Measurements from ENCODE around the gene MOB3C. TPM values are rescaled to one million over a fixed set of nuclear protein-coding genes. Genes with fewer than 3 reads are reported as not detected.
A peak's percentile ranks its signal among the peaks of the same experiment; 100 is the strongest.

Gene MOB3C
- total and polyA plus RNA-seq, 2 of the 4 experiments (the other 2 are of a cell fraction) = 7.3 to 9.0 TPM

DNA sequence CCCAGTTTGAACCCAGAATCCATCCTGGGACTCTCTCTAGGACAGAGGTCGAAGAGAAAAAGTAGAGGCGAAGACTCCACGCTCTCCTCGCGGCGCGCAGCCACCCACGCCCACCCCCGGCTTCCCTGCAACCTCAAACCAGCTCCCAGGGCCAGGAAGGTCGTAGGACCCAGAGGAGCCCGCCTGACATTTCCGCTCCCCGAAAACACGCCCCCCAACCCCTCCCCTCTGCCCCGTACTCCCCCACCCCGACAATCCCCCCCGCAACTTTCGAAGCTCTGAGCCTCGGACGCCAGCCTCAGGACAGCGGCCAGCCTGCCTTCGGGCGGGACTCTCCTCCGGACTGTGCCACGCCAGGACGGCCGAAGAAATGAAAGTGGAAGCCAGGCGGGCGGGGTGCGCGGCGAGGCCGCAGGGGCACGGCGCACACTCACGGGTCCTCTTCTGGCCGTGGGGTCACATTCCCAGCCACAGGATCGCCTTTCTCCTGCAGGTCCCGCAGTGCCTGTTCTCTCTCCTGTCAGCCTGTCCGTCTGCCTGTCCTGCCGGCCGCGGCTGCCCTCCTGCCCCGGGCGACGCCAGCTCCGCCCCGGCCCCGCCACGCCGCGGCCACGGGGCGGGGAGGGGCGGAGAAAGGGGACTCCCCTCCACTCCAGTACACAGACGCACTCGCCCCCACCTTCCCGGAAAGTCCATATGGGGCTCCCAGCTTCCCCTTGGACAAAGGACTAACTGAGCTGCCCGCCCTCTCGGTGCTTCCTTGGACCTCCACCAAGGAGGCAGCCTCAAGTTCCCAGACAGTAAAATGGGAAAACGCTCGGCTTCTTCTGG is at the start of gene MOB3C (continued):
- TF ChIP-seq MAZ (IDR thresholded peaks at IDR 0.05; ENCODE audit: borderline replicate concordance, low read depth, low read length) (peak; percentile 99), BHLHE40 (IDR thresholded peaks at IDR 0.05; ENCODE audit: low read depth, low read length) (no peak; the same call in 1 of the 2 replicates), RCOR1 (IDR thresholded peaks at IDR 0.05; ENCODE audit: insufficient replicate concordance, low read length) (peak; percentile 8), MXI1 (IDR thresholded peaks at IDR 0.05; ENCODE audit: borderline replicate concordance, low read depth, low read length) (peak; percentile 80), RAD21 (IDR thresholded peaks at IDR 0.05; ENCODE audit: low read length) (no peak)

DNA sequence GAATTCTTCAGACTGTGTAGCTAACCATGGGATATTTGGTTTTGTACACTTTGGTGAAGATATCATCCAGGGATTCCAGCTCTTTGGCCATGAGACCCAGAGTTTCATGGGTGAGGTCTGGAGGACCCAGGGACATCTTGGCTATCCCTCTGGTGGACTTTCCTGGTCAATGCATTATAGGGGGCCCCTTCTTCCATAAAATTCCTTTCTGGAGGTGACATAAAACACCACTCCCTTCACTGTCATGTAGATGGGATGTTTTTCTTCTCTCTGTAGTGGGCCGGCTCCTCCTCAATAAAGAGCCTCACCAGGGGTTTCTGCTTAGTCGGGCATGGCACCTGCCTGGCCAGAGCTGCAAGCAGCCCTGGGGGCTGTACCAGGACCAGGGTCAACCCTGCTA is 49.4 kb upstream of the MOB3C start:
- no peaks in the 10 kb centered on the region for H4K20me1 ChIP-seq (ENCODE audit: insufficient read depth, low read length)
- POLR2A ChIA-PET (ENCODE audit: unreplicated experiment) = no interaction called here
- BruUV-seq (replicated peaks) = no TSS peak

More for the DNA sequence above, 49.4 kb upstream of the MOB3C start:
- Histone ChIP-seq H3K4me3 (ENCODE audit: insufficient read depth, low read depth, low read length) (no peak overlapping the region), H2BK120ac (ENCODE audit: low read depth, low read length) (no peak overlapping the region), H3K36me3 (ENCODE audit: control insufficient read depth, insufficient read depth, low read length) (peaks cover 10% of the 10 kb centered on the region), H4K5ac (ENCODE audit: low read depth, low read length) (no peak overlapping the region), H2AK9ac (replicated peaks; ENCODE audit: low read depth, low read length, poor library complexity) (no peak overlapping the region), H3K23ac (ENCODE audit: low read depth, low read length) (no peak overlapping the region), H3K4ac (ENCODE audit: low read depth, low read length) (no peak overlapping the region), H3K4me2 (ENCODE audit: low read depth, low read length) (no peak overlapping the region), H3K4me1 (ENCODE audit: control insufficient read depth, insufficient read depth, low read length) (peaks cover 7% of the 10 kb centered on the region), H2BK5ac (ENCODE audit: low read depth, low read length, poor library complexity, severe bottlenecking) (no peak overlapping the region), H3K27me3 (ENCODE audit: control insufficient read depth, insufficient read depth, low read length) (no peaks in the 10 kb centered on the region), H3K9ac (ENCODE audit: low read depth, low read length) (no peak overlapping the region), H3K27ac (ENCODE audit: insufficient read depth, low read length) (no peak overlapping the region), H3K9me3 (ENCODE audit: control insufficient read depth, insufficient read depth, low read length) (no peaks in the 10 kb centered on the region), H2BK20ac (ENCODE audit: low read depth, low read length) (no peak overlapping the region), H3K18ac (ENCODE audit: low read depth, low read length) (no peak overlapping the region), H3K14ac (replicated peaks; ENCODE audit: low read depth, low read length) (no peak overlapping the region), H2AFZ (replicated peaks; ENCODE audit: low read length, poor library complexity) (no peak overlapping the region), H3K79me1 (ENCODE audit: low read depth in 1 of 2, low read length in 2 of 2) (peaks cover 14 to 28% of the 10 kb centered on the region in 2 experiments), H3K9me1 (ENCODE audit: insufficient read depth, low read length) (peaks cover 9% of the 10 kb centered on the region), H2AK5ac (ENCODE audit: low read depth, low read length) (no peak overlapping the region), H2BK15ac (ENCODE audit: low read depth, low read length) (no peak overlapping the region), H4K8ac (ENCODE audit: low read depth in 2 of 2, low read length in 2 of 2) (no peak overlapping the region), H4K91ac (ENCODE audit: insufficient read depth, low read depth, low read length) (no peak overlapping the region), H3K56ac (ENCODE audit: extremely low read depth, insufficient read depth, low read length) (no peak overlapping the region)
- ATAC-seq (ENCODE audit: low read depth) (no peak), DNase-seq (no peak)
- WGBS, 2 experiments (ENCODE audit: extremely low coverage in 2 of 2, insufficient read length in 1 of 2) = no CpG with 5 or more reads among the region's 2 CpGs
- CTCF ChIA-PET = interaction anchor here (1.2 kb wide), 1 partner anchor 22 kb away, joined by 4 read pairs; no protein-coding TSS in a partner anchor
- intact Hi-C loops (cut with micrococcal nuclease) (no loop called here), in situ Hi-C loops (cut with MboI; ENCODE audit: low sequenced_read_pairs) (no loop called here), dilution Hi-C loops (cut with HindIII; ENCODE audit: low sequenced_read_pairs, unreplicated experiment) (no loop called here)
- TF ChIP-seq RFX5 (IDR thresholded peaks at IDR 0.05; ENCODE audit: low read depth, low read length) (no peak), SMC3 (IDR thresholded peaks at IDR 0.05; ENCODE audit: low read depth, low read length) (no peak), MAZ (IDR thresholded peaks at IDR 0.05; ENCODE audit: borderline replicate concordance, low read depth, low read length) (no peak), RAD21 (IDR thresholded peaks at IDR 0.05; ENCODE audit: low read length) (no peak), FOS (IDR thresholded peaks at IDR 0.05; ENCODE audit: low read depth, low read length) (no peak), CEBPB (IDR thresholded peaks at IDR 0.05; ENCODE audit: low read depth, low read length) (no peak), CHD1 (IDR thresholded peaks at IDR 0.05; ENCODE audit: low read depth, low read length) (no peak), NFE2L2 (IDR thresholded peaks at IDR 0.05; ENCODE audit: low read depth, low read length) (no peak), MXI1 (IDR thresholded peaks at IDR 0.05; ENCODE audit: borderline replicate concordance, low read depth, low read length) (no peak), BHLHE40 (IDR thresholded peaks at IDR 0.05; ENCODE audit: low read depth, low read length) (no peak), POLR2A (IDR thresholded peaks at IDR 0.05; ENCODE audit: low read depth, low read length) (no peak)
- TF ChIP-seq, protein P1, sequence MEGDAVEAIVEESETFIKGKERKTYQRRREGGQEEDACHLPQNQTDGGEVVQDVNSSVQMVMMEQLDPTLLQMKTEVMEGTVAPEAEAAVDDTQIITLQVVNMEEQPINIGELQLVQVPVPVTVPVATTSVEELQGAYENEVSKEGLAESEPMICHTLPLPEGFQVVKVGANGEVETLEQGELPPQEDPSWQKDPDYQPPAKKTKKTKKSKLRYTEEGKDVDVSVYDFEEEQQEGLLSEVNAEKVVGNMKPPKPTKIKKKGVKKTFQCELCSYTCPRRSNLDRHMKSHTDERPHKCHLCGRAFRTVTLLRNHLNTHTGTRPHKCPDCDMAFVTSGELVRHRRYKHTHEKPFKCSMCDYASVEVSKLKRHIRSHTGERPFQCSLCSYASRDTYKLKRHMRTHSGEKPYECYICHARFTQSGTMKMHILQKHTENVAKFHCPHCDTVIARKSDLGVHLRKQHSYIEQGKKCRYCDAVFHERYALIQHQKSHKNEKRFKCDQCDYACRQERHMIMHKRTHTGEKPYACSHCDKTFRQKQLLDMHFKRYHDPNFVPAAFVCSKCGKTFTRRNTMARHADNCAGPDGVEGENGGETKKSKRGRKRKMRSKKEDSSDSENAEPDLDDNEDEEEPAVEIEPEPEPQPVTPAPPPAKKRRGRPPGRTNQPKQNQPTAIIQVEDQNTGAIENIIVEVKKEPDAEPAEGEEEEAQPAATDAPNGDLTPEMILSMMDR (conservative IDR thresholded peaks at IDR 0.05; ENCODE audit: low read depth, low read length) = no peak

Data from IMR-90 (cell line).